ENCODE measurements around the gene SIRPG. TPM values are rescaled to one million over a fixed set of nuclear protein-coding genes. Genes with fewer than 3 reads are reported as not detected.

The SIRPG gene
- polyA plus RNA-seq, 1 of the 3 experiments (the other 2 are of a cell fraction): not detected

- TF ChIP-seq USF2 (IDR thresholded peaks at IDR 0.05; ENCODE audit: borderline replicate concordance, low read depth, low read length) (no peak), TCF12 (IDR thresholded peaks at IDR 0.05) (no peak), CTCF (IDR thresholded peaks at IDR 0.05) (no peak), TAF1 (IDR thresholded peaks at IDR 0.05; ENCODE audit: borderline replicate concordance, low read depth, low read length) (no peak), YY1 (IDR thresholded peaks at IDR 0.05; ENCODE audit: low read depth) (no peak)
- POLR2A ChIA-PET: no interaction called here
- no peaks in the 10 kb centered on the region for H3F3A ChIP-seq (replicated peaks; ENCODE audit: insufficient read depth)
Observed at GRCh38 chr20:1702855-1703254, 45.3 kb upstream of the SIRPG start.

GRCh38 chr20:1702328-1702727 is 44.7 kb upstream of the SIRPG start:
- Histone ChIP-seq H3F3A (replicated peaks; ENCODE audit: insufficient read depth) (no peaks in the 10 kb centered on the region), H4K20me1 (ENCODE audit: insufficient read depth) (no peaks in the 10 kb centered on the region), H2AFZ (ENCODE audit: low read depth) (no peak overlapping the region), H3K27me3 (ENCODE audit: insufficient read depth) (no peaks in the 10 kb centered on the region), H3K36me3 (replicated peaks in 1 of 2; ENCODE audit: control insufficient read depth in 1 of 2, insufficient read depth in 2 of 2, low read length in 1 of 2) (no peaks in the 10 kb centered on the region), H3K4me1 (ENCODE audit: control insufficient read depth in 1 of 2, insufficient read depth in 2 of 2, low read depth in 1 of 2, low read length in 1 of 2) (no peaks in the 10 kb centered on the region), H3K9me2 (no peaks in the 10 kb centered on the region), H3K4me2 (no peak overlapping the region), H3K9me3 (no peaks in the 10 kb centered on the region), H3K27ac (ENCODE audit: low read depth in 2 of 2, low read length in 1 of 2) (no peak overlapping the region), H3K4me3 (ENCODE audit: low read depth in 2 of 2, low read length in 1 of 2) (no peak overlapping the region), H3K79me2 (ENCODE audit: insufficient read depth) (no peaks in the 10 kb centered on the region), H3K9ac (no peak overlapping the region)
- 8% methylated on average over 2 of the region's 2 CpGs for WGBS (ENCODE audit: low lambda C conversion rate)
- ChIA-PET CTCF (no interaction called here), POLR2A (interaction anchor here (0.9 kb wide), 1 partner anchor 10 kb away, joined by 4 read pairs; no protein-coding TSS in a partner anchor)
- DNase-seq: no peak
- TF ChIP-seq MAX (IDR thresholded peaks at IDR 0.05; ENCODE audit: low read depth): no peak
- TF ChIP-seq NRF1 (IDR thresholded peaks at IDR 0.05; ENCODE audit: low read depth, low read length): no peak

More at GRCh38 chr20:1702855-1703254, 45.3 kb upstream of the SIRPG start:
- Histone ChIP-seq H2AFZ (ENCODE audit: low read depth) (no peak overlapping the region), H3K27ac (ENCODE audit: low read depth in 2 of 2, low read length in 1 of 2) (no peak overlapping the region), H3K4me2 (no peak overlapping the region), H3K9ac (no peak overlapping the region), H3K4me3 (ENCODE audit: low read depth in 2 of 2, low read length in 1 of 2) (no peak overlapping the region), H3K9me2 (no peaks in the 10 kb centered on the region), H3K36me3 (replicated peaks in 1 of 2; ENCODE audit: control insufficient read depth in 1 of 2, insufficient read depth in 2 of 2, low read length in 1 of 2) (no peaks in the 10 kb centered on the region), H3K9me3 (no peaks in the 10 kb centered on the region), H3K79me2 (ENCODE audit: insufficient read depth) (no peaks in the 10 kb centered on the region), H3K27me3 (ENCODE audit: insufficient read depth) (no peaks in the 10 kb centered on the region), H4K20me1 (ENCODE audit: insufficient read depth) (no peaks in the 10 kb centered on the region), H3K4me1 (ENCODE audit: control insufficient read depth in 1 of 2, insufficient read depth in 2 of 2, low read depth in 1 of 2, low read length in 1 of 2) (no peaks in the 10 kb centered on the region)
- WGBS (ENCODE audit: low lambda C conversion rate): 26% methylated on average over 2 of the region's 2 CpGs
- DNase-seq: no peak
- CTCF ChIA-PET: no interaction called here

- Histone ChIP-seq H3K9me3 (no peaks in the 10 kb centered on the region), H3K4me1 (ENCODE audit: control insufficient read depth in 1 of 2, insufficient read depth in 2 of 2, low read depth in 1 of 2, low read length in 1 of 2) (no peaks in the 10 kb centered on the region), H3K27ac (ENCODE audit: low read depth in 2 of 2, low read length in 1 of 2) (no peak overlapping the region), H4K20me1 (ENCODE audit: insufficient read depth) (no peaks in the 10 kb centered on the region), H3K36me3 (replicated peaks in 1 of 2; ENCODE audit: control insufficient read depth in 1 of 2, insufficient read depth in 2 of 2, low read length in 1 of 2) (no peaks in the 10 kb centered on the region), H3K4me2 (no peak overlapping the region), H3K79me2 (ENCODE audit: insufficient read depth) (no peaks in the 10 kb centered on the region), H3K4me3 (ENCODE audit: low read depth in 2 of 2, low read length in 1 of 2) (no peak overlapping the region), H3K9ac (no peak overlapping the region), H3K27me3 (ENCODE audit: insufficient read depth) (no peaks in the 10 kb centered on the region), H2AFZ (ENCODE audit: low read depth) (no peak overlapping the region), H3F3A (replicated peaks; ENCODE audit: insufficient read depth) (no peaks in the 10 kb centered on the region), H3K9me2 (no peaks in the 10 kb centered on the region)
- TF ChIP-seq NRF1 (IDR thresholded peaks at IDR 0.05; ENCODE audit: low read depth, low read length) (no peak), IRF3 (IDR thresholded peaks at IDR 0.05; ENCODE audit: low read depth, low read length) (no peak), USF2 (IDR thresholded peaks at IDR 0.05; ENCODE audit: borderline replicate concordance, low read depth, low read length) (no peak), USF1 (IDR thresholded peaks at IDR 0.05; ENCODE audit: borderline replicate concordance, low read depth) (no peak), RAD21 (IDR thresholded peaks at IDR 0.05; ENCODE audit: low read length) (no peak), RXRA (IDR thresholded peaks at IDR 0.05; ENCODE audit: borderline replicate concordance, low read depth) (no peak)
- 31% methylated on average over 1 of the region's 1 CpG for WGBS (ENCODE audit: low lambda C conversion rate)
- ChIA-PET POLR2A (no interaction called here), CTCF (no interaction called here)
- no peak for DNase-seq
Observed at GRCh38 chr20:1700990-1701389, 43.4 kb upstream of the SIRPG start.
